ENCODE results near the gene GAS1. TPM values are rescaled to one million over a fixed set of nuclear protein-coding genes. Genes with fewer than 3 reads are reported as not detected.

The GAS1 gene
- total and polyA plus RNA-seq, 10 donors: 2.0 to 13.2 (median 5.4) TPM

DNA sequence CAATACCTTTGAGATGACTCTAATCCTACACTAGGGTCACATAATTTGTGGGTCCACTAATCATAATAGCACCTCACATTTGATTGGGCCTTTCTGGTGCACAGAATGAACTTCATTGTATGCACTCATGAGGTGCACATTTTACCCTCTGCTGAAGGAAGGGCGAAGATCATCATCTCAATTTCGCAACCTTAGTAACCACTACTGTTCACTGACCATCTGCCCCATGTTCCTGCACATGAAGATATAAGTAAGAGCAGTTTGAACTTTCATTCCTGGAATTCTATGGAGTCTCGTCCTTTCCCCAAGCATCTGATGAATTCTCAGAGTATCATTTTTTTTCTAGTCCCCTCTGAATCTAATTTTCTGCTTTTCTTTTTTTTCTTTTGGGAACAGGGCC lies 21.2 kb downstream of the GAS1 start:
- Histone ChIP-seq H3K9me3 (peaks cover 0 to 5% (median 0%) of the 10 kb centered on the region in 8 donors), H3K4me3 (no peak overlapping the region), H3K4me1 (no peaks in the 10 kb centered on the region), H3K27ac (no peak overlapping the region), H3K27me3 (replicated peaks in 1 of 7) (peaks cover 0 to 37% (median 0%) of the 10 kb centered on the region in 7 donors), H3K36me3 (no peaks in the 10 kb centered on the region)
- 68 to 80% (median 74%) methylated on average over 3 of the region's 3 CpGs for WGBS, 5 donors
- intact Hi-C loops (cut with DNase I; ENCODE audit: low total_unique reads): no loop called here
- TF ChIP-seq, protein P1, sequence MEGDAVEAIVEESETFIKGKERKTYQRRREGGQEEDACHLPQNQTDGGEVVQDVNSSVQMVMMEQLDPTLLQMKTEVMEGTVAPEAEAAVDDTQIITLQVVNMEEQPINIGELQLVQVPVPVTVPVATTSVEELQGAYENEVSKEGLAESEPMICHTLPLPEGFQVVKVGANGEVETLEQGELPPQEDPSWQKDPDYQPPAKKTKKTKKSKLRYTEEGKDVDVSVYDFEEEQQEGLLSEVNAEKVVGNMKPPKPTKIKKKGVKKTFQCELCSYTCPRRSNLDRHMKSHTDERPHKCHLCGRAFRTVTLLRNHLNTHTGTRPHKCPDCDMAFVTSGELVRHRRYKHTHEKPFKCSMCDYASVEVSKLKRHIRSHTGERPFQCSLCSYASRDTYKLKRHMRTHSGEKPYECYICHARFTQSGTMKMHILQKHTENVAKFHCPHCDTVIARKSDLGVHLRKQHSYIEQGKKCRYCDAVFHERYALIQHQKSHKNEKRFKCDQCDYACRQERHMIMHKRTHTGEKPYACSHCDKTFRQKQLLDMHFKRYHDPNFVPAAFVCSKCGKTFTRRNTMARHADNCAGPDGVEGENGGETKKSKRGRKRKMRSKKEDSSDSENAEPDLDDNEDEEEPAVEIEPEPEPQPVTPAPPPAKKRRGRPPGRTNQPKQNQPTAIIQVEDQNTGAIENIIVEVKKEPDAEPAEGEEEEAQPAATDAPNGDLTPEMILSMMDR (IDR thresholded peaks at IDR 0.05 in 8 of 11, conservative IDR thresholded peaks at IDR 0.05 in 3 of 11): no peak
- TF ChIP-seq POLR2A (IDR thresholded peaks at IDR 0.05) (no peak), POLR2AphosphoS5 (IDR thresholded peaks at IDR 0.05) (no peak)
- no peak for DNase-seq

DNA sequence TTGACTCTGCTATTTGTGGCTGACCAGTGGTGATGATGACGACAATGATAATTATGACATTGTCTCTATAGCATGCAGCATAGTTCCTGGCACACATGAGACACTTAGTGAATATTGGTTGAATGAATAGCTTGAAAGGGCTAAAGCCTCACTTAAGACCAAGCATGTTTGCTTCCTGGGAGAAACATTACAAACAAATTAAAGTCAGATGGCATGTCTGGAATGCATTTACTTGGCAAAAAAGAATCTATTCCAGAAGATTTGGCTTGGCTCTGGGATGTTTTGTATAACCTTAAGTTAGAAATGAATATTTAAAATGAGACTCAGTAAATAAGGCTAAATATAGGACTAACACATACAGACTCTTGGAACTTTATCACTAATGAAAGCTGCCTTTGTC lies 21.6 kb downstream of the GAS1 start:
- intact Hi-C loops (cut with DNase I; ENCODE audit: low total_unique reads): no loop called here
- Histone ChIP-seq H3K4me1 (no peaks in the 10 kb centered on the region), H3K27me3 (replicated peaks in 1 of 7) (peaks cover 0 to 40% (median 0%) of the 10 kb centered on the region in 7 donors), H3K36me3 (no peaks in the 10 kb centered on the region), H3K4me3 (no peak overlapping the region), H3K9me3 (peaks cover 0 to 5% (median 0%) of the 10 kb centered on the region in 8 donors), H3K27ac (no peak overlapping the region)
- DNase-seq: no peak
- TF ChIP-seq POLR2A (IDR thresholded peaks at IDR 0.05): no peak
- TF ChIP-seq POLR2AphosphoS5 (IDR thresholded peaks at IDR 0.05): no peak
- TF ChIP-seq, protein P1 (IDR thresholded peaks at IDR 0.05 in 8 of 11, conservative IDR thresholded peaks at IDR 0.05 in 3 of 11): no peak
- 72 to 91% (median 83%) methylated on average over 1 of the region's 1 CpG for WGBS, 5 donors

DNA sequence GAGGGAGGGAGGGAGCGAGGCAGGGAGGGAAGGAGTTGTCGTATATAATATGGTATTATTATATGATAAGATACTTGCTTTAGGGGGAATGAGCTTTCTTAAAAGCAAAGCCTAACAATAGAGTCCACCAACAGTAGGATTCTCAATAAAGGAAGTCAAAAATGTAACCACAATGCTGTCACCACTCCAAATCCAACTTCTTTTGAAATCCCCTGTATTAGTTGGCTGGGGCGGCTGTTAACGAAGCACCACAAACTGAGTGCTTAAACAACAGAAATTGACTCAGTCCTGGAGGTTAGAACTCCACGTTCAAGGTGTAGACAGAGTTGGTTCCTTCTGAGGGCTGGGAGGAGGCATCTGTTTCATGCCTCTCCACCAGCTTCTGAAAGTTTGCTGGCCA lies 23.1 kb downstream of the GAS1 start:
- intact Hi-C loops (cut with DNase I; ENCODE audit: low total_unique reads): no loop called here
- Histone ChIP-seq H3K4me1 (no peaks in the 10 kb centered on the region), H3K27ac (no peak overlapping the region), H3K27me3 (replicated peaks in 1 of 7) (peaks cover 0 to 40% (median 0%) of the 10 kb centered on the region in 7 donors), H3K9me3 (no peaks in the 10 kb centered on the region), H3K36me3 (no peaks in the 10 kb centered on the region), H3K4me3 (no peak overlapping the region)
- WGBS, 5 donors: 44 to 66% (median 57%) methylated on average over 5 of the region's 5 CpGs
- TF ChIP-seq POLR2AphosphoS5 (IDR thresholded peaks at IDR 0.05) (no peak), POLR2A (IDR thresholded peaks at IDR 0.05) (no peak)
- TF ChIP-seq, protein P1 (IDR thresholded peaks at IDR 0.05 in 8 of 11, conservative IDR thresholded peaks at IDR 0.05 in 3 of 11): no peak
- DNase-seq: no peak

DNA sequence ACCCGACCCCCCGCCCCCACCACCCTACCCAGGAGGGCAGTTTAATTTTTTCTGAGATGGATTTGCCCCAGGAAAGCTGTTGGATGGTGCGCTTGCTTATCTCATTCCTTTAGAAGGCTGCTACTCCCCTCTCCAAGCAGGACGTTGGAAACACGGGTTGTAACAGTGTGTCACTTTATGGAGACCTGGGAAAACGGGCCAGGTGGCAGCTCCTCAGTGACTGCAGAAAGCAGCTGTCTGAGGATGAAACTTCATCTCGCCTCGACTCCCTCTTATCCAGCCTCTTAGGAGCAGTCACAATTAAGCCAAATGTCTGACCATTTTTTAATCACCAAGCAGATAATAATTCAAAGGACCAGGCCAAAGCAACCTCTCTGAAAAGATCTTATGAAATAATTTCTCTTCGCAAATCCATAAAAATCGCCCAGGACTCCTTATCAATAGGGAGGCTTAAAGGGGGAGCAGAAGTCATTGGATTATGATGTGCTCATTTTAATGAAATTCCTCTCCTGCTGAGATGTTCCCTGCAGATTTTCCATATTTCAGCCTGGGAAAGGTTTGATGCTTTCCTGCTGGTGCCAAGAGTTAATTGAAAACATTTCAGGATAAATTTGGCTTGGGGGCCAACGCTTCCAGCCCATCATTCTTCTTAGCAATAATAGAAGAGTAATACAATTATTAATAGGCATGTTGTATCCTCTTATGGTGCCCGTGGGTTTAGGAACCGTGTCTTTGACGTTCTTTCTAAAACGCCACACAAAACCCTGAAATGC lies 26.0 kb downstream of the GAS1 start:
- Histone ChIP-seq H3K9me3 (no peaks in the 10 kb centered on the region), H3K4me1 (no peaks in the 10 kb centered on the region), H3K4me3 (no peak overlapping the region), H3K36me3 (no peaks in the 10 kb centered on the region), H3K27ac (no peak overlapping the region), H3K27me3 (replicated peaks in 1 of 7) (peaks cover 0 to 25% (median 0%) of the 10 kb centered on the region in 7 donors)
- no peak for DNase-seq
- 72 to 84% (median 74%) methylated on average over 14 to 15 of the region's 15 CpGs for WGBS, 5 donors
- TF ChIP-seq, protein P1 (IDR thresholded peaks at IDR 0.05 in 8 of 11, conservative IDR thresholded peaks at IDR 0.05 in 3 of 11): no peak
- no peak for TF ChIP-seq POLR2AphosphoS5 (IDR thresholded peaks at IDR 0.05)
- no peak for TF ChIP-seq POLR2A (IDR thresholded peaks at IDR 0.05)
- intact Hi-C loops (cut with DNase I; ENCODE audit: low total_unique reads): no loop called here

Measured in spleen (tissue), 11 donors.